Esophagus squamous epithelium (tissue), 5 donors: ENCODE data around the gene DCAF10. TPM values are rescaled to one million over a fixed set of nuclear protein-coding genes. Genes with fewer than 3 reads are reported as not detected.
"Not testable (repeated sequence)": the region's sequence is repeated elsewhere in the genome, so short reads cannot be mapped to it uniquely, and the experiment has no call there.

Experiments used
- DNase-seq: peaks from one replicate; lab custom pipeline; 2025; lab: John Stamatoyannopoulos, UW
- H3K27ac ChIP-seq, 4 donors: fragments of 200-600 bp; sonication (generic); one replicate each; pipeline ENCODE4 v1.5.1; 2016 to 2019; ENCODE audit warnings: mild to moderate bottlenecking in 1 of 4
- H3K27me3 ChIP-seq, 4 donors: fragments of 200-600 bp; sonication (generic); 1 replicate in 3 of 4; 2 replicates in 1 of 4; pipeline versions ENCODE4 v1.5.1 to v1.6.0; 2017 to 2021; ENCODE audit warnings: antibody characterized with exemption in 1 of 4
- H3K36me3 ChIP-seq, 3 donors: fragments of 200-600 bp; sonication (generic); one replicate each; pipeline ENCODE4 v1.5.1; 2016 to 2019
- H3K4me1 ChIP-seq, 3 donors: fragments of 200-600 bp; sonication (generic); one replicate each; pipeline ENCODE4 v1.5.1; 2017 to 2019
- H3K4me3 ChIP-seq, 4 donors: fragments of 200-600 bp; sonication (generic); 1 replicate in 3 of 4; 2 replicates in 1 of 4; pipeline ENCODE4 v1.5.1; 2016 to 2019; ENCODE audit warnings: mild to moderate bottlenecking in 2 of 4, moderate library complexity in 1 of 4
- H3K9me3 ChIP-seq, 3 donors: fragments of 200-600 bp; sonication (generic); one replicate each; pipeline ENCODE4 v1.5.1; 2016 to 2019
- POLR2A ChIP-seq, 4 donors: fragments of 450-650 bp; IDR thresholded peaks; one replicate each; pipeline ENCODE4 v1.6.1; 2017; ENCODE audit warnings: antibody characterized with exemption in 4 of 4, mild to moderate bottlenecking in 4 of 4, moderate library complexity in 3 of 4
- WGBS, 2 donors: methylation state at CpG; one replicate each; pipeline ENCODE4 v1.1.5; 2018; 5-methylcytosine and 5-hydroxymethylcytosine counted together
- intact Hi-C: fragments of 100-400 bp; cut with DNase I; formaldehyde crosslinking; loops from one replicate; pipeline ENCODE4 v1.15.0; 2022
- total RNA-seq, 4 donors: library from RNA; depleted of rRNA; stranded (reverse); fragments of >200 nt; gene quantifications; one replicate each; pipeline ENCODE4 v1.1.0, GENCODE V29; 2016
- TF ChIP-seq, protein P1 (sequence below), 6 experiments: fragments of 450-650 bp in 4 of 6; fragments of 200-600 bp in 2 of 6; sonication (generic) in 2 of 6; IDR thresholded peaks; one replicate each; pipeline ENCODE4 v1.5.1; 2016 to 2019; ENCODE audit warnings: antibody characterized with exemption in 6 of 6, mild to moderate bottlenecking in 4 of 6, moderate library complexity in 4 of 6
- donor health status: DM: yes; HTN: yes; CAD: no.

Gene DCAF10, protein sequence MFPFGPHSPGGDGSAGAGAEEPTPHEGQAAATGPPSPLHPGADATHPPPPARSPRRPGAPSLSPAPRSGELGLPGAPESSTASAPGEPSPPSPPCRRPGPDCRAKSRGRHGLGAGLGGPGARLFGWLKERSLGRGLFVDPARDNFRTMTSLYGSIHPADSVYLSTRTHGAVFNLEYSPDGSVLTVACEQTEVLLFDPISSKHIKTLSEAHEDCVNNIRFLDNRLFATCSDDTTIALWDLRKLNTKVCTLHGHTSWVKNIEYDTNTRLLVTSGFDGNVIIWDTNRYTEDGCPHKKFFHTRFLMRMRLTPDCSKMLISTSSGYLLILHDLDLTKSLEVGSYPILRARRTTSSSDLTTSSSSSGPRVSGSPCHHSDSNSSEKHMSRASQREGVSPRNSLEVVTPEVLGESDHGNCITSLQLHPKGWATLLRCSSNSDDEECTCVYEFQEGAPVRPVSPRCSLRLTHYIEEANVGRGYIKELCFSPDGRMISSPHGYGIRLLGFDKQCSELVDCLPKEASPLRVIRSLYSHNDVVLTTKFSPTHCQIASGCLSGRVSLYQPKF
- 10 to 100 TPM; 12.0 to 22.9 (median 17.6) TPM for total RNA-seq

DNA sequence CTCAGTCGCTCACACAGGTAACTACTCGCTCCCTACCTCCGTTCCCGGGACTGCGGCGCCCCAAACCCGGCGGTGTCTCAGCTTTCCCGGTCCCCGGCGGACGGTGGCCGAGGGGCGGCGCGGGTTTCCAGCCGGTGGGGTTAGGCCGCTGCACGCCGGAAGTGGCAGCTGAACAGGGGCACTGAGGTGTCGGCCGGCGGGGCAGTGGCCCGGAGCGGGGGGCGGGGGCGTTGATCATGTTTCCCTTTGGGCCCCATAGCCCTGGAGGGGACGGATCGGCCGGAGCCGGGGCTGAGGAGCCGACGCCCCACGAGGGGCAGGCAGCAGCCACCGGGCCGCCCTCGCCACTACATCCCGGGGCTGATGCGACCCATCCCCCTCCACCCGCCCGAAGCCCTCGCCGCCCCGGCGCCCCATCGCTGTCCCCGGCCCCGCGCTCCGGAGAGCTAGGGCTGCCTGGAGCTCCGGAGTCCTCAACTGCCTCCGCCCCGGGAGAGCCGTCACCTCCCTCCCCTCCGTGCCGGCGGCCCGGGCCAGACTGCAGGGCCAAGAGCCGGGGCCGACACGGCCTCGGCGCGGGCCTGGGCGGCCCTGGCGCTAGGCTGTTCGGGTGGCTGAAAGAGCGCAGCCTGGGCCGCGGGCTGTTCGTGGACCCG lies at the start of gene DCAF10:
DCAF10 (plus strand) TSS at position 167 of the 656 bp plus-strand sequence; CDS start at position 237, 70 bp downstream.
- intact Hi-C loops = no loop called here
- Histone ChIP-seq H3K4me1 (peaks cover 8 to 58% (median 24%) of the 10 kb centered on the region in 3 donors), H3K27ac (peak within 1 kb of the TSS; percentile 91 to 96 (median 92)), H3K36me3 (no peaks in the 10 kb centered on the region), H3K4me3 (peak within 1 kb of the TSS; percentile 68 to 98 (median 82)), H3K9me3 (no peaks in the 10 kb centered on the region), H3K27me3 (no peaks in the 10 kb centered on the region)
- peak; percentile 17 for DNase-seq
- TF ChIP-seq POLR2A (IDR thresholded peaks at IDR 0.05) = peak in 3 of 4 donors; percentile 16 to 80 (median 76)
- TF ChIP-seq, protein P1, sequence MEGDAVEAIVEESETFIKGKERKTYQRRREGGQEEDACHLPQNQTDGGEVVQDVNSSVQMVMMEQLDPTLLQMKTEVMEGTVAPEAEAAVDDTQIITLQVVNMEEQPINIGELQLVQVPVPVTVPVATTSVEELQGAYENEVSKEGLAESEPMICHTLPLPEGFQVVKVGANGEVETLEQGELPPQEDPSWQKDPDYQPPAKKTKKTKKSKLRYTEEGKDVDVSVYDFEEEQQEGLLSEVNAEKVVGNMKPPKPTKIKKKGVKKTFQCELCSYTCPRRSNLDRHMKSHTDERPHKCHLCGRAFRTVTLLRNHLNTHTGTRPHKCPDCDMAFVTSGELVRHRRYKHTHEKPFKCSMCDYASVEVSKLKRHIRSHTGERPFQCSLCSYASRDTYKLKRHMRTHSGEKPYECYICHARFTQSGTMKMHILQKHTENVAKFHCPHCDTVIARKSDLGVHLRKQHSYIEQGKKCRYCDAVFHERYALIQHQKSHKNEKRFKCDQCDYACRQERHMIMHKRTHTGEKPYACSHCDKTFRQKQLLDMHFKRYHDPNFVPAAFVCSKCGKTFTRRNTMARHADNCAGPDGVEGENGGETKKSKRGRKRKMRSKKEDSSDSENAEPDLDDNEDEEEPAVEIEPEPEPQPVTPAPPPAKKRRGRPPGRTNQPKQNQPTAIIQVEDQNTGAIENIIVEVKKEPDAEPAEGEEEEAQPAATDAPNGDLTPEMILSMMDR (IDR thresholded peaks at IDR 0.05) = peak in 1 of 6 experiments; percentile 32
- WGBS, 2 donors = 0% methylated on average over 5 of the region's 72 CpGs; no CpG with 5 or more reads in 1 of the 2 donors

DNA sequence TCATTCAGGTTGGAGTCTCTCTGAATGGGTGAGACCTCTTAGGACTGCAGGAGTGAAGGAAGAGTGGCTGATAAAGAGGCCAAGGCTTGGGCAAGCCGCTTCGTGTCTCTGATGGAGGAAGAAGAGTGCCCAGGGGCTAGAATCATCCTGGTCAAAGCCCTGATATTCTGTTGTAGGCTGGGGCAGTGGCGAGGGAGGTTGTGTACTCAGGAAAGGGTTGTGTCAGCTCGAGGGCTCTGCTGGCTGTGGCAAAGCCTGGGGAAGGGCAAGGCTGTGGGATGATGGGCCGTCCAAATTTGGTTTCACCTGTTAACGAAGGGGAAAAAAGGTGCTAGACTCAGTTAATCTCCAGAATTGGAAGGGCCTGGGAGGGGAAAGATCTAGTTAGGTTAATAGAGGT lies 49.4 kb upstream of the DCAF10 start:
- intact Hi-C loops = no loop called here
- no peak overlapping the region for H3K27ac ChIP-seq
- TF ChIP-seq, protein P1 (IDR thresholded peaks at IDR 0.05) = no peak
- no peak for TF ChIP-seq POLR2A (IDR thresholded peaks at IDR 0.05)
- H3K4me3 ChIP-seq = no peak overlapping the region
- H3K36me3 ChIP-seq = no peaks in the 10 kb centered on the region
- no peak for DNase-seq
- H3K4me1 ChIP-seq = peaks cover 4 to 22% (median 6%) of the 10 kb centered on the region in 3 donors
- WGBS, 2 donors = 54 to 68% methylated on average over 6 of the region's 6 CpGs
- no peaks in the 10 kb centered on the region for H3K9me3 ChIP-seq
- no peaks in the 10 kb centered on the region for H3K27me3 ChIP-seq

DNA sequence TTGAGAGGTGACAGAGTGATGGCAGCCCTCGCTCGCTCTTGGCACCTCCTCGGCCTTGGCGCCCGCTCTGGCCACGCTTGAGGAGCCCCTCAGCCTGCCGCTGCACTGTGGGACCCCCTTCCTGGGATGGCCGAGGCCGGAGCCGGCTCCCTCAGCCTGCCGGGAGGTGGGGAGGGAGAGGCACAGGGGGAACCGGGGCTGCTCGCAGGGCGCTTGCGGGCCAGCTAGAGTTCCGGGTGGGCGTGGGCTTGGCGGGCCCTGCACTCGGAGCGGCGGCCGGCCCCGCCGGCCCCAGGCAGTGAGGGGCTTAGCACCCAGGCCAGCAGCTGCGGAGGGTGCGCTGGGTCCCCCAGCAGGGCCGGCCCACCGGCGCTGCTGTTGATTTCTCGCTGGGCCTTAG lies 48.9 kb upstream of the DCAF10 start:
- H3K4me3 ChIP-seq, H3K36me3 ChIP-seq, H3K27ac ChIP-seq, H3K27me3 ChIP-seq, DNase-seq, H3K9me3 ChIP-seq, intact Hi-C loops: not testable (repeated sequence)
- peaks cover 4 to 22% (median 6%) of the 10 kb centered on the region in 3 donors for H3K4me1 ChIP-seq
- WGBS, 2 donors = 89 to 93% methylated on average over 6 to 18 of the region's 30 CpGs

DNA sequence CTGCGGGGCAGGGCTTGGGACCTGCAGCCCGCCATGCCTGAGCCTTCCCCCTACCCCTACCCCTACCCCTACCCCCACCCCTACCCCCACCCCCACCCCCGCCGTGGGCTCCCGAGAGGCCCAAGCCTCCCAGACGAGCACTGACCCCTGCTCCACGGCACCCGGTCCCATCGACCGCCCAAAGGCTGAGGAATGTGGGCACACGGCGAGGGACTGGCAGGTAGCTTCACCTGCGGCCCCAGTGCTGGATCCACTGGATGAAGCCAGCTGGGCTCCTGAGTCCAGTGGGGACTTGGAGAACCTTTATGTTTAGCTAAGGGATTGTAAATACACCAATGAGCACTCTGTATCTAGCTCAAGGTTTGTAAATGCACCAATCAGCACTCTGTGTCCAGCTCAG lies 48.5 kb upstream of the DCAF10 start:
- peaks cover 4 to 22% (median 6%) of the 10 kb centered on the region in 3 donors for H3K4me1 ChIP-seq
- DNase-seq, H3K9me3 ChIP-seq, H3K27me3 ChIP-seq, H3K27ac ChIP-seq, H3K4me3 ChIP-seq, H3K36me3 ChIP-seq, intact Hi-C loops: not testable (repeated sequence)
- WGBS, 2 donors = 100% methylated on average over 4 of the region's 13 CpGs; no CpG with 5 or more reads in 1 of the 2 donors

DNA sequence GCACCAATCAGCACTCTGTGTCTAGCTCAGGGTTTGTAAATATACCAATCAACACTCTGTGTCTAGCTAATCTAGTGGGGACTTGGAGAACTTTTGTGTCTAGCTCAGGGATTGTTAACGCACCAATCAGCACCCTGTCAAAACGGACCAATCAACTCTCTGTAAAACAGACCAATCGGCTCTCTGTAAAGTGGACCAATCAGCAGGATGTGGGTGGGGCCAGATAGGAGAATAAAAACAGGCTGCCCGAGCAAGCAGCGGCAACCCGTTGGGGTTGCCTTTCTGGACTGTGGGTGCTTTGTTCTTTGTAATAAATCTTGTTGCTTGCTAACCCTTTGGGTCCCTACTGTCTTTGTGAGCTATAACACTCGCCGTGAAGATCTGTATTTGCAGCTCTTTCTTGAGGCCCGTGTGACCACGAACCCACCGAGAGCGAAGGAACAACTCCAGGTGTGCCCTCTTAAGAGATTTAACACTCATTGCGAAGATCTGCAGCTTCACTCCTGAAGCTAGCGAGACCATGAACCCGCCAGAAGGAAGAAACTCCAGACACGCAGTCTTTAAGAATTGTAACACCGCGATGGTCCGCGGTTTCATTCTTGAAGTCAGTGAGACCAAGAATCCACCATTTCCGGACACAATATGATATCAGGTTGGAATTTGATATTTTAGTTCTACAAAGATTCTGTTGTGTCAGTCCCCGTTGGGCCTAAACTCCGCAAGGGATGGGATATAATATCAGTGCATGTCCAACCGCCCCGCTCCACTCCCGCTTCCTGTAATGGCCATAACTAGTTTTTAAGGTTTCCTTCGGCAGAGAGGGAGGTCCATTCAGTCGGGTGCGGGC lies 47.7 kb upstream of the DCAF10 start:
- intact Hi-C loops = no loop called here
- 88% methylated on average over 27 to 28 of the region's 29 CpGs for WGBS, 2 donors
- H3K27me3 ChIP-seq = no peaks in the 10 kb centered on the region
- H3K9me3 ChIP-seq = no peaks in the 10 kb centered on the region
- peaks cover 0 to 2% (median 0%) of the 10 kb centered on the region in 3 donors for H3K36me3 ChIP-seq
- DNase-seq = no peak
- TF ChIP-seq, protein P1 (IDR thresholded peaks at IDR 0.05) = no peak
- TF ChIP-seq POLR2A (IDR thresholded peaks at IDR 0.05) = no peak
- H3K4me3 ChIP-seq = peak overlapping the region; percentile 62 to 88 (median 84)
- H3K4me1 ChIP-seq = peaks cover 4 to 22% (median 6%) of the 10 kb centered on the region in 3 donors
- H3K27ac ChIP-seq = peak overlapping the region; percentile 87 to 94 (median 91)
